ENCODE measurements around the gene DDX51. TPM values are rescaled to one million over a fixed set of nuclear protein-coding genes. Genes with fewer than 3 reads are reported as not detected.

DDX51 gene
- total RNA-seq, 2 donors from 2014 or later: 9.4 to 22.9 TPM

DNA sequence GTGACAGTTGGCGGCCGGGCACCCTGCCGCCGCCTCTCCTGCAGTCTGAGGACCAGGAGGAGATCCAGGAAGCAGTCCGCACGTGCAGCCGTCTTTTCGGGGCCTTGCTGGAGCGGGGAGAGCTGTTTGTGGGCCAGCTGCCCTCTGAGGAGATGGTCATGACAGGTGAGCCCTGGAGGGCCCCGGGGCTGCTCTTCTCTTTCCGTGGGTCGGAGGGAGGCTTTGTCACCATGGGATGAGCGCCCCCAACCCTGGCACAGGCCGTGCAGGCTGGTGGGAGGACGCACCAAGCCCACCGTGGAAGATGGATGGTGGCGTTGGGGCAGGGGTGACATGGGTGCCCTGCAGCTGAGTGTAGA lies 670 bp upstream of the DDX51 start:
- Histone ChIP-seq H3K4me3 (peak overlapping the region; percentile 98), H3K36me3 (peaks cover 7% of the 10 kb centered on the region), H3K27ac (peak overlapping the region; percentile 13), H3K9ac (ENCODE audit: low read depth in 2 of 2, low read length in 2 of 2) (peak overlapping the region; percentile 86 to 92), H3K9me3 (no peaks in the 10 kb centered on the region), H3K4me1 (peaks cover 19% of the 10 kb centered on the region), H3K27me3 (no peaks in the 10 kb centered on the region)
- intact Hi-C loops (cut with DNase I): no loop called here
- no peak for DNase-seq
- TF ChIP-seq, protein P1, sequence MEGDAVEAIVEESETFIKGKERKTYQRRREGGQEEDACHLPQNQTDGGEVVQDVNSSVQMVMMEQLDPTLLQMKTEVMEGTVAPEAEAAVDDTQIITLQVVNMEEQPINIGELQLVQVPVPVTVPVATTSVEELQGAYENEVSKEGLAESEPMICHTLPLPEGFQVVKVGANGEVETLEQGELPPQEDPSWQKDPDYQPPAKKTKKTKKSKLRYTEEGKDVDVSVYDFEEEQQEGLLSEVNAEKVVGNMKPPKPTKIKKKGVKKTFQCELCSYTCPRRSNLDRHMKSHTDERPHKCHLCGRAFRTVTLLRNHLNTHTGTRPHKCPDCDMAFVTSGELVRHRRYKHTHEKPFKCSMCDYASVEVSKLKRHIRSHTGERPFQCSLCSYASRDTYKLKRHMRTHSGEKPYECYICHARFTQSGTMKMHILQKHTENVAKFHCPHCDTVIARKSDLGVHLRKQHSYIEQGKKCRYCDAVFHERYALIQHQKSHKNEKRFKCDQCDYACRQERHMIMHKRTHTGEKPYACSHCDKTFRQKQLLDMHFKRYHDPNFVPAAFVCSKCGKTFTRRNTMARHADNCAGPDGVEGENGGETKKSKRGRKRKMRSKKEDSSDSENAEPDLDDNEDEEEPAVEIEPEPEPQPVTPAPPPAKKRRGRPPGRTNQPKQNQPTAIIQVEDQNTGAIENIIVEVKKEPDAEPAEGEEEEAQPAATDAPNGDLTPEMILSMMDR (IDR thresholded peaks at IDR 0.05): no peak

DNA sequence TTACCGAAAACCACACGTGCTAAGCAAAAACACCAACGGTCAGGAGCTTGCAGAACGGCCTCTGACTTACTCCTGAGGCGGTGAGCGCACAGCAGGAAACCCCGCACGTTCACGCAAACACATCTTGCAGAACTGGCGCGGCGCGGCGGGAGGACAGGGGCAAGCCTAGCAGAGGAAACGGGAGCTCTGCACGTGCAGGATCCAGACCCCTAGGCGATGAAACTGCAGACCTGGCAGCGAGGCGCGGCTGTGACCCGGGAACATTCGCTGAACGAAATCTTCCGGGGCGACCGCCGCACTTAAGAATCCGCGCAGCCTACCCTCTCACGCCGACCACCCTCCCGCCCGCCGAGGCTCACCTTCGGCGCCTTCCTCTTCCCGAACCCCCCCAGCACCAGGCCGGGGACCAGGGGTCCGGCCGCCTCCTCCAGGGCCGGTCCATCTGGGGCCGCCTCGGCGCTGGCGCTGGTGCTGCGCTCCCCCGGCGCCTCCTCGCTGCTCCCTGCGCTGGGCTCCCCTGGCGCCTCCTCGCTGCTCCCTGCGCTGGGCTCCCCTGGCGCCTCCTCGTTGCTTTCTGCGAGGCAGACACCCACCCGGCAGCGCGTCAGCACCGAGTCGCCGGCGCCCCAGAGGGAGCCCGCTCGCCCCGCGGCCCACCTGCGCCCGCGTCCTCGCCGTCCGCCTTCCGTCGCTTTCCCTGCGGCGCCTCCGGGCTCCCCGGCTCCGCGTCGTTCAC lies 615 bp downstream of the DDX51 start:
- Histone ChIP-seq H3K27me3 (no peaks in the 10 kb centered on the region), H3K36me3 (peaks cover 7% of the 10 kb centered on the region), H3K4me3 (peak overlapping the region; percentile 98), H3K27ac (no peak overlapping the region), H3K4me1 (peaks cover 19% of the 10 kb centered on the region), H3K9ac (ENCODE audit: low read depth in 2 of 2, low read length in 2 of 2) (peak overlapping the region; percentile 61 to 92), H3K9me3 (no peaks in the 10 kb centered on the region)
- intact Hi-C loops (cut with DNase I): no loop called here
- TF ChIP-seq, protein P1 (IDR thresholded peaks at IDR 0.05): no peak
- no peak for DNase-seq

DNA sequence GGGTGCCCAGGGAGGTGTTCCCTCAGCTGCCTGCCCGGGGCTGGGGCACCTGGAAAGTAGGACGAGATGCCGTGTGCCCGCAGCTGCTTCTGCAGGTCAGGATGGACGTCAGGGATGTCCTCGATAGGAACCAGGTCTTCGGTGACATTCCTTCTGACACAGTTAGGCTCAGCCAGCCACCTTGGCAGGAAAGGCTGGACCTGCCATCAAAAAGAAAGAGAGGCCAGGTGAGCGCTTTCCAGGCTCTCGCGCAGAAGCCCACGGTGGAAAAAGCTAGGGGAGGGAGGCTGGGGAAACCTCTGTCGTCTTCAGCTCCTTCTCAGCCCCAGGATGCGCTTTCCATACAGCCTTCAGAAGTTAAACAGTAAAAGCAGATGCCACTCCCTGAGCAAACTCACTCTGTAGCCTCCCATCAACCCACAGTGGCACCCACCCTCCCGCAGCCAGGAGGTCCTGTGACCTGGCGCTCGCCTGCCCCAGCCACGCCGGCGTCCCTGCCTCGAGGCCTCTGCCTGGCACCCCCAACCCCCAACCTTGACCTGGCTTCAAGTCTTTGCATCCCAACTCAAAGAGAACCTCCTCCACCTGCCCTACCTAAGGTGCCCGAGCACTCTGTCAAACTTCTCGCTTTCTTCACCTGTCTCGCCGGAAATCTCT lies 1.3 kb downstream of the DDX51 start:
- H3K36me3 ChIP-seq: peaks cover 7% of the 10 kb centered on the region
- H3K4me3 ChIP-seq: peak overlapping the region; percentile 98
- TF ChIP-seq, protein P1 (IDR thresholded peaks at IDR 0.05): no peak
- DNase-seq: no peak
- peak overlapping the region; percentile 61 to 92 for H3K9ac ChIP-seq (ENCODE audit: low read depth in 2 of 2, low read length in 2 of 2)
- no peaks in the 10 kb centered on the region for H3K27me3 ChIP-seq
- no peak overlapping the region for H3K27ac ChIP-seq
- intact Hi-C loops (cut with DNase I): no loop called here
- H3K9me3 ChIP-seq: no peaks in the 10 kb centered on the region
- peaks cover 19% of the 10 kb centered on the region for H3K4me1 ChIP-seq

DNA sequence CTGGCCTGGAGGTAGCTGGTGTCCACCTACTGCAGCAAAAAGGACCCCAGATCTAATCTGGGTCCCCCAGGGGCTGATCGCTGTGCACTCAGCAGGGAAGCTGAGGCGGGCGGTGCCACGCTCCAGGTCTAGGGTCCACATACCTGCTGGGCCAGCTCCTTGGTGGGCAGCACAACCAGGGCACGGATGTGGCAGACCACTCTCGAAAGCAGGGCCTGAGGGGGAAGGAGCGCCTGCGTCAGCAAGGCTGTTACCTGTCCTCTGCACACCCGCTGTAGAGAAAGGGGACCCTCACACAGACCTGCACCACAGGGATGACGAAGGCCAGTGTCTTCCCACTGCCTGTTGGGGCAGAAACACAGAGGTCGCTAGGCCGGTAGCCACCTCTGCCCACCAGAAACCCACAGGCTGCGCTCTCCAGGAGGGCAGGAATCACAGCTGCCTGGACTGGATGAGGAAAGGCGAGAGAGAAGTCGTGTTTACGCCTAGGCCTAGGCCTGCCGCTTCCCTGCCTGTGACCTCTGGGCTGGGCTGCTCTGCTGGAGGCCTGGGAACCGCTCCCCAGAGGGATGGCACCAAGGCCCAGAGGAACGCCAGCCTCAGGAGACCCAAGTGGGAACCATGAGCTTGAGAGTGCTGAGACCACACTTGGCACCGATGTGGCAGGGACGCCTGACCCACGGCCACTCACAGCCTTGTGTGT lies 2.0 kb downstream of the DDX51 start:
- intact Hi-C loops (cut with DNase I): no loop called here
- no peak overlapping the region for H3K27ac ChIP-seq
- no peak for DNase-seq
- TF ChIP-seq, protein P1 (IDR thresholded peaks at IDR 0.05): no peak
- no peaks in the 10 kb centered on the region for H3K27me3 ChIP-seq
- H3K9ac ChIP-seq (ENCODE audit: low read depth in 2 of 2, low read length in 2 of 2): no peak overlapping the region
- H3K4me1 ChIP-seq: peaks cover 19% of the 10 kb centered on the region
- H3K36me3 ChIP-seq: peaks cover 7% of the 10 kb centered on the region
- no peaks in the 10 kb centered on the region for H3K9me3 ChIP-seq
- no peak overlapping the region for H3K4me3 ChIP-seq

- H3K9me3 ChIP-seq: no peaks in the 10 kb centered on the region
- H3K27me3 ChIP-seq: no peaks in the 10 kb centered on the region
- no peak for DNase-seq
- H3K9ac ChIP-seq (ENCODE audit: low read depth in 2 of 2, low read length in 2 of 2): no peak overlapping the region
- peaks cover 7% of the 10 kb centered on the region for H3K36me3 ChIP-seq
- no peak overlapping the region for H3K4me3 ChIP-seq
- peaks cover 19% of the 10 kb centered on the region for H3K4me1 ChIP-seq
- intact Hi-C loops (cut with DNase I): no loop called here
- TF ChIP-seq, protein P1 (IDR thresholded peaks at IDR 0.05): no peak
- no peak overlapping the region for H3K27ac ChIP-seq
These were observed 2.9 kb downstream of the DDX51 start for GRCh38 chr12:132140918-132141841.

Data from colonic mucosa (tissue), 4 donors.